Heart right ventricle (tissue), 16 donors: ENCODE data around the gene ACTBL2. TPM values are rescaled to one million over a fixed set of nuclear protein-coding genes. Genes with fewer than 3 reads are reported as not detected.

Source experiments
- ATAC-seq, 8 donors: fragments of 200-7000 bp; cut with Tn5 transposase; one replicate each; pipeline ENCODE4 v1.9.1; 2020; ENCODE audit warnings: mild to moderate bottlenecking in 8 of 8, moderate library complexity in 8 of 8, moderate number of reproducible peaks in 1 of 8
- DNase-seq, 2 donors: peaks; one replicate each; pipeline ENCODE4 v3.0.0-alpha.2; 2020
- H3K27ac ChIP-seq, 10 donors: fragments of 200-600 bp; sonication (generic) in 2 of 10; one replicate each; pipeline versions ENCODE4 v1.5.0 to v1.8.0; 2020 to 2022; ENCODE audit warnings: mild to moderate bottlenecking in 3 of 10
- H3K27me3 ChIP-seq, 7 donors: fragments of 200-600 bp; one replicate each; pipeline ENCODE4 v1.8.0; 2021 to 2022; ENCODE audit warnings: mild to moderate bottlenecking in 2 of 7
- H3K36me3 ChIP-seq, 9 donors: fragments of 200-600 bp; sonication (generic) in 1 of 9; one replicate each; pipeline versions ENCODE4 v1.5.0 to v1.8.0; 2020 to 2022; ENCODE audit warnings: mild to moderate bottlenecking in 2 of 9
- H3K4me1 ChIP-seq, 9 donors: fragments of 200-600 bp; sonication (generic) in 1 of 9; one replicate each; pipeline versions ENCODE4 v1.5.0 to v1.8.0; 2020 to 2022; ENCODE audit warnings: mild to moderate bottlenecking in 4 of 9
- H3K4me3 ChIP-seq, 10 donors: fragments of 200-600 bp; sonication (generic) in 2 of 10; one replicate each; pipeline versions ENCODE4 v1.5.0 to v1.8.0; 2020 to 2022; ENCODE audit warnings: mild to moderate bottlenecking in 7 of 10, moderate library complexity in 2 of 10
- H3K9me3 ChIP-seq, 11 donors: fragments of 200-600 bp in 10 of 11; sonication (generic) in 2 of 11; one replicate each; pipeline versions ENCODE4 v1.5.0 to v1.8.0; 2013 to 2022; ENCODE audit warnings: mild to moderate bottlenecking in 2 of 11, control low read depth in 1 of 11, moderate library complexity in 1 of 11
- WGBS, 2 donors: extraction: QIAGEN DNeasy Blood & Tissue Kit; methylation state at CpG; one replicate each; pipeline ENCODE4 v1.1.7; 2013; ENCODE audit warnings: inconsistent platforms in 1 of 2; 5-methylcytosine and 5-hydroxymethylcytosine counted together
- intact Hi-C, 10 donors: fragments of 100-400 bp; cut with DNase I; formaldehyde crosslinking; loops; one replicate each; pipeline versions ENCODE4 v1.11.1 to v1.14.2; 2022
- polyA plus RNA-seq, 2 donors: library from polyadenylated mRNA; stranded (reverse); fragments of 200-250 nt; gene quantifications; one replicate each; pipeline ENCODE4 v1.2.3, GENCODE V29; 2013
- total RNA-seq, 10 donors: library from RNA; stranded (reverse); fragmentation: NEBNext Ultra II Directional in 3 of 10; extraction: Animal tissue kit (Norgen Biotek cat#: 25700) in 3 of 10; gene quantifications; one replicate each; pipeline versions ENCODE4 v1.2.1 to v1.2.4, GENCODE V29; 2021 to 2023
- TF ChIP-seq, protein P1 (sequence below), 9 donors: fragments of 200-600 bp; sonication (generic) in 2 of 9; IDR thresholded peaks; one replicate each; pipeline versions ENCODE4 v1.5.0 to v1.8.0; 2021 to 2022; ENCODE audit warnings: antibody characterized with exemption in 9 of 9, mild to moderate bottlenecking in 5 of 9, moderate library complexity in 1 of 9
- donor health status: Arrhythmogenic right ventricular cardiomyopathy.
- donor health status: ischemic (EF 13 %, LVEDD 7.1; RV severe dilation, severe dysfunction).
- donor health status: healthy with polysubstance abuse.
- donor health status: DM: no; HTN: yes; CAD: no.
- donor health status: DM: no; HTN: no; CAD: no.
- donor health status: ischemic (EF 25% LVEDD 6.9; RV normal size, moderate dysfunction).
- donor health status: ischemic (EF 25% LVEDD 5.7; RV mildly dilated, moderate dysfunction).
- donor health status: healthy.
- donor health status: DM: yes; HTN: yes; CAD: no.
- donor health status: Ischemic cardiomyopathy.
- donor health status: ischemic (EF 35%, LVEDD 5.7; RV mildly dilated, moderate dysfunction).
- donor health status: nonischemic (EF 11% LVEDD 7.7; RV severe dilation, severe dysfunction).
- donor health status: DM: yes; HTN: yes; CAD: no.
- donor health status: PGD.
- donor health status: ischemic (EF 29% LVEDD 5.4; RV normal size, mild dysfunction).
- donor health status: nonischemic (EF 23%, LVEDD 6.1; RV moderate dilation, normal function).

Gene ACTBL2
- total and polyA plus RNA-seq, 12 donors: not detected

DNA sequence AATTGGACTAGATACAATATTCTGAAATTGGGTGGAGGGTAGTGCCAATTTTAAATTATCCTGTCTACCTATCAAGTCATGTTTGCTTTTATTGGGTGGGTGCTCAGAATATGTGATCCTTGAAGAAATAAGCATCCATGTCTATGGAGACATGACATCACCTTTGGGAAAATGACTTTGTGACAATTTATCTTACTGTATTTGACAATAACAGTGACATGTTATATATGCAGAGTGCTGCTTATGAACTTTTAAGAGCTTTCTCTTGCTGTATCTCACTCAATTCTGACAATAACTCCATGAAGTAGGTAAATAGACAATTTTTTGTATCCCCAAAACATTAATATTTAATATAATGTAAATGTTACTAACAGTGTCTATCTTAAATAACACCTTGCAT, 15.1 kb upstream of the ACTBL2 start:
- no peak overlapping the region for H3K27ac ChIP-seq
- no peak overlapping the region for H3K4me3 ChIP-seq
- TF ChIP-seq, protein P1, sequence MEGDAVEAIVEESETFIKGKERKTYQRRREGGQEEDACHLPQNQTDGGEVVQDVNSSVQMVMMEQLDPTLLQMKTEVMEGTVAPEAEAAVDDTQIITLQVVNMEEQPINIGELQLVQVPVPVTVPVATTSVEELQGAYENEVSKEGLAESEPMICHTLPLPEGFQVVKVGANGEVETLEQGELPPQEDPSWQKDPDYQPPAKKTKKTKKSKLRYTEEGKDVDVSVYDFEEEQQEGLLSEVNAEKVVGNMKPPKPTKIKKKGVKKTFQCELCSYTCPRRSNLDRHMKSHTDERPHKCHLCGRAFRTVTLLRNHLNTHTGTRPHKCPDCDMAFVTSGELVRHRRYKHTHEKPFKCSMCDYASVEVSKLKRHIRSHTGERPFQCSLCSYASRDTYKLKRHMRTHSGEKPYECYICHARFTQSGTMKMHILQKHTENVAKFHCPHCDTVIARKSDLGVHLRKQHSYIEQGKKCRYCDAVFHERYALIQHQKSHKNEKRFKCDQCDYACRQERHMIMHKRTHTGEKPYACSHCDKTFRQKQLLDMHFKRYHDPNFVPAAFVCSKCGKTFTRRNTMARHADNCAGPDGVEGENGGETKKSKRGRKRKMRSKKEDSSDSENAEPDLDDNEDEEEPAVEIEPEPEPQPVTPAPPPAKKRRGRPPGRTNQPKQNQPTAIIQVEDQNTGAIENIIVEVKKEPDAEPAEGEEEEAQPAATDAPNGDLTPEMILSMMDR (IDR thresholded peaks at IDR 0.05): no peak
- intact Hi-C loops: loop anchor here in 8 of 10 donors (2.0 to 10.0 kb wide), 10 partner anchors 193 to 965 kb away; partner anchors contain the start of gene PLK2 (in 1 of the 8)
- no peaks in the 10 kb centered on the region for H3K36me3 ChIP-seq
- H3K4me1 ChIP-seq: peaks cover 0 to 56% (median 34%) of the 10 kb centered on the region in 9 donors
- no peaks in the 10 kb centered on the region for H3K27me3 ChIP-seq
- ATAC-seq: no peak
- no peak for DNase-seq
- H3K9me3 ChIP-seq: no peaks in the 10 kb centered on the region

DNA sequence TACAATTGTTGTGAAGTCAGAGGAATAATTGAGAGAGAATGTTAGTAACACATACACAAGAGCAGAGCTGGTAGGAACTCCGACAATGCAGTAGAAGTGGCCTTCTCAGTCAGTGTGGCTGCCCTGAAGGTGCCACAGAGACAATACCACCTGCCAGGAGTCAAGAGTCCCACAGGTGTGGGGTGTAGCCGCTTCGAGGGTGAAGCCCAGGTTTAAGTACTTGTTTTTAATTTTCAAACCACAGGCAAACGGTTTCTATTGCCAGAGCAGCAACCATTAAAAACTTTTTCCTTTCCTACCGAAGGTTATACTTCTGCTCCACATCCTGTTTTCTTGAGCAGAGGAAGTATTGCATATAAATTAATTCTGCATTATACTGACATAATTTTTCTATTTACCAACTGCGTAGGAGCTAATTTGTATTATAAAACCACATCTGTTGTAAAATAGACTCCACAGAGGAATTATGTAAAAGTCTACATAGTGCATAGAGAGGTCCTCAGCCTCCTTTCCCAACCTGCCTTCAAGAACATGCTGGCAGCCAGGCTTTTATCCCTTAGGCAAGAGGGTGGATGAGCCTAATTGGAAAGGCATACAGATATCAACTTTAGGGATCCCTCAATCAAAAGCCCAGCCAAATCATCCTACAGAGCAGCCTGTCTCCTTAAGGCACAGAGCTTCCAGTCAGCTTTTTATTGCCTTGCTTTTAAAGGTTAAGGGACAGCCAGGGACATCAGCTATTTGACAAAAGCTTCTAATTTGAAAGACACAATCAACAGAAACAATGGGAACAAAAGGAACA, 12.9 kb upstream of the ACTBL2 start:
- no peak overlapping the region for H3K4me3 ChIP-seq
- H3K9me3 ChIP-seq: no peaks in the 10 kb centered on the region
- no peaks in the 10 kb centered on the region for H3K27me3 ChIP-seq
- peaks cover 0 to 36% (median 21%) of the 10 kb centered on the region in 9 donors for H3K4me1 ChIP-seq
- H3K27ac ChIP-seq: peak overlapping the region in 1 of 10 donors; percentile 5
- no peak for ATAC-seq
- TF ChIP-seq, protein P1 (IDR thresholded peaks at IDR 0.05): no peak
- DNase-seq: no peak
- no peaks in the 10 kb centered on the region for H3K36me3 ChIP-seq
- 62 to 76% methylated on average over 6 of the region's 6 CpGs for WGBS, 2 donors
- intact Hi-C loops: loop anchor here in 6 of 10 donors (2.0 to 10.0 kb wide), 7 partner anchors 191 to 392 kb away; no protein-coding TSS in a partner anchor

DNA sequence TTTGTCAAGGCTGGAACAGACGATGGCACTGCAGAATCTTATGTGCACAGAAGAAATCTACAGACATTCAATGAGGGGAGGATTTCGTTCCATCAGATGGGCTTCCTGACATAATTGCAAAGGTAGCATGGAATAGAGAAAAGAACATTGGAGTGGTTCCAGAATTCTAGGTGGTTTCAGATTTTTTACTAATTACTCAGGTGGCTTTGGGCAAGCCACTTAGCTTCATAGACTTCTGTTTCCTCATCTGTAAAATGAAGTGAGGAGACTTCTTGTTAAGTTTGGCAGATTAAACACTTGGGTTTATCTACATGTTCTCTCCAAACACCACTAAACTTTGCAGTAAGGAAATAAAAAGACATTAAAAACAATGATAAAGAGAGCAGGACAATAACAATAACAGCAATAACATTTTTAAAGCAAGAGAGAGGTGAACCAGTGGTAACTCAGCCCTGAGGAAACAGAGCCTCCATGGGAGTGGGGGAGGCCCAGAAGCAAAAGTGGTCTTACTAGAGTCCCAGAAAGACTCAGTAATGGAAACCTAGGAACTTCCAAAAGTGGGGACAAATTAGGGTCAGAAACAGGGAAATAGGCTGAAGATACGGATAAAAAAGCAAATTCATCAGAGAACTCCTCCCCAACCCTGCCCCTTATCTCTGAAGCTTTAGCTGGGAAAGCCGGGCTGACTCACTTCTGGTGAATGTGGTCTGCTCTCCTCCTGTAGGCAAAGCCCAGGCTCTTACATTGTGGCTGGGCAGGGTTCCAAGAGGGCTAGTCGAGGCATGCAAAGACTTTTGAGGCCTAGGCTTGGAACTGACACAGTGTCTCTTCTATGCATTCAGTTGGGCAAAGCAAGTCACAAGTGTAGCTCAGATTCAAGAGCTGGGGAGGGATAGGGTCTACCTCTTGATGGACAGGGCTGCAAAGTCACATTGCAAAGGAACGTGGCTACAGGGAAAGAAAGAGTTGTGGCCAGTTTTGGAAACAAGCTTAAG, 11.8 kb upstream of the ACTBL2 start:
- H3K36me3 ChIP-seq: no peaks in the 10 kb centered on the region
- no peaks in the 10 kb centered on the region for H3K9me3 ChIP-seq
- 57 to 60% methylated on average over 6 of the region's 6 CpGs for WGBS, 2 donors
- no peak overlapping the region for H3K27ac ChIP-seq
- peaks cover 0 to 30% (median 17%) of the 10 kb centered on the region in 9 donors for H3K4me1 ChIP-seq
- ATAC-seq (peak in 5 of 8 donors; percentile 63 to 90 (median 70)), DNase-seq (peak; percentile 15 to 55)
- intact Hi-C loops: loop anchor here in 7 of 10 donors (2.0 to 10.0 kb wide), 8 partner anchors 190 to 393 kb away; no protein-coding TSS in a partner anchor
- no peaks in the 10 kb centered on the region for H3K27me3 ChIP-seq
- no peak overlapping the region for H3K4me3 ChIP-seq
- TF ChIP-seq, protein P1 (IDR thresholded peaks at IDR 0.05): no peak

DNA sequence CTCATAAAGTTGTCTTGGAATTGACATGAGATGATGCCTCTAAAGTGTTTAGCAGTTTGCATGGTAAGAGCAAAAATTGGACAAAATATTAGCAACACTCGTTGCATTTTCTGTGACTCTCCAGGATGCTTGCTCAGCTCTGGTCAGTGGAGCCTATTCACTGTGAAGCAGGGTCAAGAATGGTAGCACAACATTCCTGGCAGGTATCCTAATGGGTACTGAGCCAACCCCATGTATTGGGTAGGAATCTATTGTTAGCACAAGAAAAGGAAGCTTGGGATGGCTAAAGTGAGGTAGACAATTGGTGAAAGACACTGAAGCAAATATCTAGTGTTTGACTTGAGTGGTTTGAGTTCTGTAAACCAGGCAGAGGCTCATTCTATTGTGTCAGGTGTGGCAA, 10.4 kb upstream of the ACTBL2 start:
- no peaks in the 10 kb centered on the region for H3K9me3 ChIP-seq
- H3K27me3 ChIP-seq: no peaks in the 10 kb centered on the region
- WGBS, 2 donors: 83 to 88% methylated on average over 1 of the region's 1 CpG
- ATAC-seq (peak in 2 of 8 donors; percentile 29 to 39), DNase-seq (no peak)
- H3K36me3 ChIP-seq: no peaks in the 10 kb centered on the region
- TF ChIP-seq, protein P1 (IDR thresholded peaks at IDR 0.05): no peak
- H3K27ac ChIP-seq: no peak overlapping the region
- intact Hi-C loops: loop anchor here in 5 of 10 donors (5.0 to 10.0 kb wide), 4 partner anchors 188 to 392 kb away; no protein-coding TSS in a partner anchor
- no peak overlapping the region for H3K4me3 ChIP-seq
- peaks cover 0 to 30% (median 24%) of the 10 kb centered on the region in 9 donors for H3K4me1 ChIP-seq
